ENCODE measurements around the gene PAK4.
"Not testable (repeated sequence)": the region's sequence is repeated elsewhere in the genome, so short reads cannot be mapped to it uniquely, and the experiment has no call there.

The PAK4 gene

GRCh38 chr19:39207293-39207836 lies 81.8 kb downstream of the PAK4 start:
- no peak for DNase-seq (ENCODE audit: low read depth)

GRCh38 chr19:39208175-39208795 lies 82.7 kb downstream of the PAK4 start:
- no peak for DNase-seq (ENCODE audit: low read depth)

GRCh38 chr19:39209196-39209595 lies 83.6 kb downstream of the PAK4 start:
- no peak for DNase-seq (ENCODE audit: low read depth)

GRCh38 chr19:39211731-39212374 lies 86.3 kb downstream of the PAK4 start:
- no peak for DNase-seq (ENCODE audit: low read depth)

GRCh38 chr19:39212375-39212742 lies 86.8 kb downstream of the PAK4 start:
- peak; percentile 22 for DNase-seq (ENCODE audit: low read depth)

GRCh38 chr19:39215323-39215722 lies 89.7 kb downstream of the PAK4 start:
- not testable (repeated sequence) for DNase-seq (ENCODE audit: low read depth)

- no peak for DNase-seq (ENCODE audit: low read depth)
Measured at GRCh38 chr19:39217094-39217493, 91.5 kb downstream of the PAK4 start.

GRCh38 chr19:39218230-39219007 lies 92.8 kb downstream of the PAK4 start:
- no peak for DNase-seq (ENCODE audit: low read depth)

- DNase-seq (ENCODE audit: low read depth), result not testable (repeated sequence)
Measured at GRCh38 chr19:39219108-39219507, 93.5 kb downstream of the PAK4 start.

GRCh38 chr19:39223703-39224279 lies 98.2 kb downstream of the PAK4 start:
- DNase-seq (ENCODE audit: low read depth), result no peak

GRCh38 chr19:39224910-39225309 lies 99.3 kb downstream of the PAK4 start:
- DNase-seq (ENCODE audit: low read depth), result no peak

Data from stimulated activated CD8-positive, alpha-beta memory T cell treated with anti-CD3 and anti-CD28 coated beads, Interleukin-12 subunit alpha, Interleukin-12 subunit beta, amount 100 ng/mL, for 4 hours (primary cell).